SK-N-SH (cell line): ENCODE data around the gene SLC20A1.

Experiments
- CTCF ChIP-seq: fragments of 200-600 bp; sonication (generic); IDR thresholded peaks from 2 replicates; pipeline ENCODE4 v1.6.1; 2017; ENCODE audit warnings: antibody characterized with exemption, mild to moderate bottlenecking, moderate library complexity
- EZH2phosphoT487 ChIP-seq: fragments of 200-600 bp; sonication (generic); IDR thresholded peaks from 2 replicates; pipeline ENCODE4 v1.6.1; 2017; ENCODE audit warnings: low read depth, mixed run types, mild to moderate bottlenecking, antibody characterized with exemption, moderate library complexity, borderline replicate concordance
- POLR2AphosphoS5 ChIP-seq: IDR thresholded peaks from 2 replicates; pipeline ENCODE4 v1.6.1; 2012; ENCODE audit warnings: low read depth, low read length
- RCOR1 ChIP-seq: fragments of 150-350 bp; IDR thresholded peaks from 2 replicates; pipeline ENCODE4 v1.6.1; 2017; ENCODE audit warnings: antibody characterized with exemption, low read length
- RFX5 ChIP-seq: IDR thresholded peaks from 2 replicates; pipeline ENCODE4 v1.6.1; 2012; ENCODE audit warnings: mild to moderate bottlenecking, improper control_type of control experiment, low read length
- TAF1 ChIP-seq: IDR thresholded peaks from 2 replicates; pipeline ENCODE4 v1.6.1; 2012; ENCODE audit warnings: low read depth, mild to moderate bottlenecking, low read length, moderate library complexity, borderline replicate concordance
- TEAD4 ChIP-seq: IDR thresholded peaks from 2 replicates; pipeline ENCODE4 v1.4.0; 2012; ENCODE audit warnings: mild to moderate bottlenecking, borderline replicate concordance; ENCODE audit not compliant: insufficient read depth
- TF ChIP-seq, protein P1 (sequence below): IDR thresholded peaks from 2 replicates; pipeline ENCODE4 v1.6.1; 2012; ENCODE audit warnings: mild to moderate bottlenecking, low read depth, low read length, moderate library complexity

DNA sequence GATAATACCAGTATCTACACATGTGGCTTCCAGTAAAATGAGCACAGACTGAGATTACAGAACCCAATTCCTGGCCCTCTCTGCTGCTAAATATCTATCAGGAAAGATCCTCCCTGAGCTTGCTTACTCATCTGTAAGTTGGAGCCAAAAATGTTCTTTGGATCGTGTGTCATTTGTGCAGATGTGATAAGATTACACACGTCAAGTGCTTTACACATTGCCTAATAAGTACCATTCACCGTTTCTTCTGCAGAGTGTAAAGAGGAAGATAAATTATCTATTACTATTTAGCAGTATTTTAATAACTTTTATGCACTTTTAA lies 23.2 kb upstream of the SLC20A1 start:
- no peak for TF ChIP-seq CTCF
- no peak for TF ChIP-seq EZH2phosphoT487
- TF ChIP-seq, protein P1, sequence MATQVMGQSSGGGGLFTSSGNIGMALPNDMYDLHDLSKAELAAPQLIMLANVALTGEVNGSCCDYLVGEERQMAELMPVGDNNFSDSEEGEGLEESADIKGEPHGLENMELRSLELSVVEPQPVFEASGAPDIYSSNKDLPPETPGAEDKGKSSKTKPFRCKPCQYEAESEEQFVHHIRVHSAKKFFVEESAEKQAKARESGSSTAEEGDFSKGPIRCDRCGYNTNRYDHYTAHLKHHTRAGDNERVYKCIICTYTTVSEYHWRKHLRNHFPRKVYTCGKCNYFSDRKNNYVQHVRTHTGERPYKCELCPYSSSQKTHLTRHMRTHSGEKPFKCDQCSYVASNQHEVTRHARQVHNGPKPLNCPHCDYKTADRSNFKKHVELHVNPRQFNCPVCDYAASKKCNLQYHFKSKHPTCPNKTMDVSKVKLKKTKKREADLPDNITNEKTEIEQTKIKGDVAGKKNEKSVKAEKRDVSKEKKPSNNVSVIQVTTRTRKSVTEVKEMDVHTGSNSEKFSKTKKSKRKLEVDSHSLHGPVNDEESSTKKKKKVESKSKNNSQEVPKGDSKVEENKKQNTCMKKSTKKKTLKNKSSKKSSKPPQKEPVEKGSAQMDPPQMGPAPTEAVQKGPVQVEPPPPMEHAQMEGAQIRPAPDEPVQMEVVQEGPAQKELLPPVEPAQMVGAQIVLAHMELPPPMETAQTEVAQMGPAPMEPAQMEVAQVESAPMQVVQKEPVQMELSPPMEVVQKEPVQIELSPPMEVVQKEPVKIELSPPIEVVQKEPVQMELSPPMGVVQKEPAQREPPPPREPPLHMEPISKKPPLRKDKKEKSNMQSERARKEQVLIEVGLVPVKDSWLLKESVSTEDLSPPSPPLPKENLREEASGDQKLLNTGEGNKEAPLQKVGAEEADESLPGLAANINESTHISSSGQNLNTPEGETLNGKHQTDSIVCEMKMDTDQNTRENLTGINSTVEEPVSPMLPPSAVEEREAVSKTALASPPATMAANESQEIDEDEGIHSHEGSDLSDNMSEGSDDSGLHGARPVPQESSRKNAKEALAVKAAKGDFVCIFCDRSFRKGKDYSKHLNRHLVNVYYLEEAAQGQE, result 0 out of 2 replicates have a peak, but pooled peaks have one; percentile 20
- TF ChIP-seq RCOR1, result no peak
- no peak for TF ChIP-seq RFX5
- peak; percentile 64; the same call in 1 of the 2 replicates for TF ChIP-seq POLR2AphosphoS5
- no peak for TF ChIP-seq TAF1
- TF ChIP-seq TEAD4, result peak; percentile 38; the same call in 1 of the 2 replicates
